RWPE2 (cell line): ENCODE measurements around the gene KRABD2.

Experiments
- ATAC-seq: fragments of 200-7000 bp; cut with Tn5 transposase; 3 replicates; pipeline ENCODE4 v1.9.1; 2021; ENCODE audit warnings: low read depth
- DNase-seq: peaks from one replicate; pipeline ENCODE4 v3.0.0-alpha.2; 2020; ENCODE audit warnings: low spot score
- H3K27ac ChIP-seq: fragments of 450-650 bp; 2 replicates; pipeline ENCODE4 v1.5.1; 2017; ENCODE audit warnings: mild to moderate bottlenecking; ENCODE audit not compliant: poor library complexity, severe bottlenecking
- H3K27me3 ChIP-seq: fragments of 250-450 bp; sonication (Bioruptor Pico); 2 replicates; pipeline ENCODE4 v1.5.1; 2021; ENCODE audit warnings: mild to moderate bottlenecking, moderate library complexity; ENCODE audit not compliant: insufficient read depth, poor library complexity, severe bottlenecking
- H3K36me3 ChIP-seq: fragments of 250-450 bp; sonication (Bioruptor Pico); 2 replicates; pipeline ENCODE4 v1.5.1; 2020; ENCODE audit warnings: low read depth, mild to moderate bottlenecking, moderate library complexity
- H3K4me1 ChIP-seq: fragments of 250-450 bp; sonication (Bioruptor Pico); 2 replicates; pipeline ENCODE4 v1.5.1; 2021; ENCODE audit warnings: mild to moderate bottlenecking, moderate library complexity; ENCODE audit not compliant: insufficient read depth, poor library complexity, severe bottlenecking
- H3K4me3 ChIP-seq: fragments of 250-450 bp; sonication (Bioruptor Pico); 2 replicates; pipeline ENCODE4 v1.5.1; 2021; ENCODE audit warnings: mild to moderate bottlenecking, moderate library complexity; ENCODE audit not compliant: severe bottlenecking
- H3K9me3 ChIP-seq: fragments of 250-450 bp; sonication (Bioruptor Pico); 2 replicates; pipeline ENCODE4 v1.5.1; 2021; ENCODE audit warnings: mild to moderate bottlenecking, moderate library complexity; ENCODE audit not compliant: severe bottlenecking
- TF ChIP-seq, protein P1 (sequence below): fragments of 450-650 bp; IDR thresholded peaks from one replicate; pipeline ENCODE4 v1.5.1; 2017; ENCODE audit warnings: mild to moderate bottlenecking, moderate library complexity; ENCODE audit not compliant: poor library complexity, severe bottlenecking

Gene KRABD2

DNA sequence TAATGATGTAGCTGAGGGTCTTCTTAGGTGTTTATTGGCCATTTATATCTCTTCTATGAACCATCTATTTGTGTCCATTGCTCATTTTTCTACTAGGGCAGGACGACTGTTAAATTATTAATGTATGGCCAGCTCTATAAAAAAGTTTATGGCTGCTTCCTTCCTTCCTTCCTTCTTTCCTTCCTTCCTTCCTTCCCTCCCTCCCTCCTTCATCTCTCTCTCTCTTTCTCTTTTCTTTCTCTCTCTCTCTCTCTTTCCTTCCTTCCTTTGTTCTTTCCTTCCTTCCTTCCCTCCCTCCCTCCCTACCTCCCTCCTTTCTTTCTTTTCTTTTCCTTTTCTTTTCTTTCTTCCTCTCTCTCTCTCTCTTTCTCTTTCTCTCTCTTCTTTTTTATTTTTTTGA lies 42.0 kb upstream of the KRABD2 start:
- no peaks in the 10 kb centered on the region for H3K4me1 ChIP-seq
- H3K9me3 ChIP-seq: no peaks in the 10 kb centered on the region
- DNase-seq: no peak

DNA sequence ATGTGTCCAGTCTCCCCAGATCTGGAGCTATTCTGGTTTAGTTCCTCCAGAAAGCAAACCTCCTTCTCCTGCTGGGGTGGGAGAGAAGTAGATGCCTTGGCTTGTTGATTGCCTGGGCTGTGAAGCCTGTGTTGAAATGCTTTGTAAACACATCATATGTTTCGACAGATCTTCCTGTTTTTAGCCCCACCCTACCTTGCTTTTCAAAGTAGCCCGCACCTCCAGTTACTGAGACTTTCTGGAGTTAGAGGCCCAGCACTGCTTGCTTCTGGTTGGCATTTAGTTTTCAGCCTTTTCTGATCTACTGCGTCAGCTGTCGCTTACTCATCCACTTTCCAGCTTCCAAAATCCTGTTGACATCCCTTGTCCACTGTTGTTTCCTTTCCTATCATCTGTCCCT lies 41.3 kb upstream of the KRABD2 start:
- H3K4me3 ChIP-seq: no peak overlapping the region
- DNase-seq: no peak
- no peak overlapping the region for H3K27ac ChIP-seq
- H3K27me3 ChIP-seq: no peaks in the 10 kb centered on the region
- TF ChIP-seq, protein P1, sequence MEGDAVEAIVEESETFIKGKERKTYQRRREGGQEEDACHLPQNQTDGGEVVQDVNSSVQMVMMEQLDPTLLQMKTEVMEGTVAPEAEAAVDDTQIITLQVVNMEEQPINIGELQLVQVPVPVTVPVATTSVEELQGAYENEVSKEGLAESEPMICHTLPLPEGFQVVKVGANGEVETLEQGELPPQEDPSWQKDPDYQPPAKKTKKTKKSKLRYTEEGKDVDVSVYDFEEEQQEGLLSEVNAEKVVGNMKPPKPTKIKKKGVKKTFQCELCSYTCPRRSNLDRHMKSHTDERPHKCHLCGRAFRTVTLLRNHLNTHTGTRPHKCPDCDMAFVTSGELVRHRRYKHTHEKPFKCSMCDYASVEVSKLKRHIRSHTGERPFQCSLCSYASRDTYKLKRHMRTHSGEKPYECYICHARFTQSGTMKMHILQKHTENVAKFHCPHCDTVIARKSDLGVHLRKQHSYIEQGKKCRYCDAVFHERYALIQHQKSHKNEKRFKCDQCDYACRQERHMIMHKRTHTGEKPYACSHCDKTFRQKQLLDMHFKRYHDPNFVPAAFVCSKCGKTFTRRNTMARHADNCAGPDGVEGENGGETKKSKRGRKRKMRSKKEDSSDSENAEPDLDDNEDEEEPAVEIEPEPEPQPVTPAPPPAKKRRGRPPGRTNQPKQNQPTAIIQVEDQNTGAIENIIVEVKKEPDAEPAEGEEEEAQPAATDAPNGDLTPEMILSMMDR: no peak
- no peaks in the 10 kb centered on the region for H3K9me3 ChIP-seq
- H3K36me3 ChIP-seq: no peaks in the 10 kb centered on the region
- ATAC-seq: no peak
- H3K4me1 ChIP-seq: no peaks in the 10 kb centered on the region

More for the DNA sequence above, 42.0 kb upstream of the KRABD2 start:
- TF ChIP-seq, protein P1: no peak
- Histone ChIP-seq H3K27ac (no peak overlapping the region), H3K36me3 (no peaks in the 10 kb centered on the region), H3K4me3 (no peak overlapping the region), H3K27me3 (no peaks in the 10 kb centered on the region)
- no peak for ATAC-seq

DNA sequence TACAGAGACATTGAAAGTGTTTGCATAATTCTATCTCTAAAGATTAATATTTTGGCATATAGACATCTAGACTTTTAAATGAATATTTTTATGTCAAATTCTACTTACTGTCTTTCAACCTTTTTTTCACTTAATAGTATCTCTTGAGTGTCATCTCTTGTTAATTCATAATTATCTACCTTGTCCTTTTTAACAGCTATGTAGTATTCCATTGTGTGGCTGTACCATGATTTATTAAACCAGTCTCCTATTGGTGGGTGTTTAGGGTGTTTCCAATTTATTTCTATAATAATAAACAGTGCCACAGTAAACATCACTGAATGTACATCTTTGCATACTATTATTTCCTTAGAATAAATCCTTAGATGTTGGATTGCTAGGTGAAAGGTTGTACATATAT lies 37.4 kb upstream of the KRABD2 start:
- TF ChIP-seq, protein P1: no peak
- Histone ChIP-seq H3K9me3 (no peaks in the 10 kb centered on the region), H3K4me3 (no peak overlapping the region), H3K27me3 (no peaks in the 10 kb centered on the region), H3K36me3 (no peaks in the 10 kb centered on the region), H3K27ac (no peak overlapping the region), H3K4me1 (peaks cover under 1% of the 10 kb centered on the region)
- ATAC-seq: no peak
- no peak for DNase-seq

DNA sequence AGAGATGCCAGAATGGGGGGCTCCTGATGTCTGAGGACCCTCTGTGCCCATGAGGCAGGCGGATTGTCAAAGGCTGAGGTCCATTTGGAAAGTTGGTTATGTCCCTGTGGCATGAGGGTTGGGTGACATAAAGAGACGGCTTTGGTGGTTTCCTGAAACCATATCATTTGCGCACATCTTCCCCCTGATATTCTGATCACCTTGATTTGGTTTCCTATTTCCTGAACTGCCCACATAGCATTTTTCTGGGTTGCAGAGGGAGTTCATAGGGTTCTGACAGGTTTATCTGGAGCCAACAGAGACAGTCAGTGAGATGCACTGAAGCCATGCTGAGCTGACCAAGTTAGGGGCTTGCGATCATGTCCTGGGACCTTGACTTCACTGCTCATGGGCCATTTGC lies 36.8 kb upstream of the KRABD2 start:
- Histone ChIP-seq H3K9me3 (no peaks in the 10 kb centered on the region), H3K27ac (no peak overlapping the region), H3K4me3 (no peak overlapping the region), H3K27me3 (no peaks in the 10 kb centered on the region), H3K4me1 (peaks cover 6% of the 10 kb centered on the region), H3K36me3 (no peaks in the 10 kb centered on the region)
- no peak for ATAC-seq
- no peak for DNase-seq
- TF ChIP-seq, protein P1: no peak

DNA sequence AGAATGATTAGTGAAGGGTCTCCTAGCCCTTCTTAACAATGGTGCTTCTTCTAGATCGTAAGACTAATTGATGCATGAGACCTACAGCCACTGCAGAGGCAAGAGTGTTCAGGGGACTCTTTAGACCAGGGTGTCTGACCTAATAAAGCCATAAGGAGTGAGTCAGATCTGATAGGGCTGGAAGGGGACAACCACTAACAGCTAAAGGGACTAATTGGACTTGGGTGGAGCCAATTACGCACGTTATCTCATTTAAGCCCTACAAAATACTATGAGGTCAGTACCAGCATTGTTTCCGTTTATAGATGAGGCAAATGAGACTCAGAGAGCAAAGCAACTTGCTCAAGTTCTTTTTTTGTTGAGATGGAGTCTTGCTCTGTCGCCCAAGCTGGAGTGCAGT lies 35.6 kb upstream of the KRABD2 start:
- ATAC-seq: no peak
- H3K9me3 ChIP-seq: no peaks in the 10 kb centered on the region
- no peaks in the 10 kb centered on the region for H3K27me3 ChIP-seq
- TF ChIP-seq, protein P1: no peak
- H3K36me3 ChIP-seq: no peaks in the 10 kb centered on the region
- H3K4me1 ChIP-seq: peaks cover 12% of the 10 kb centered on the region
- H3K4me3 ChIP-seq: no peak overlapping the region
- DNase-seq: no peak
- H3K27ac ChIP-seq: no peak overlapping the region
